Spleen (tissue), 11 donors: ENCODE measurements around the gene ZCCHC7. TPM values are rescaled to one million over a fixed set of nuclear protein-coding genes. Genes with fewer than 3 reads are reported as not detected.

Source experiments
- DNase-seq: peaks from one replicate; pipeline ENCODE4 v3.0.0-alpha.2; 2020
- H3K27ac ChIP-seq, 8 donors: fragments of 200-600 bp; sonication (generic) in 7 of 8; 1 replicate in 4 of 8; 2 replicates in 4 of 8; pipeline versions ENCODE4 v1.5.0 to v1.8.0; 2016 to 2021; ENCODE audit warnings: inconsistent platforms in 4 of 8, mild to moderate bottlenecking in 4 of 8, moderate library complexity in 1 of 8
- H3K27me3 ChIP-seq, 7 donors: fragments of 200-600 bp; sonication (generic) in 6 of 7; replicated peaks in 1 of 7; 1 replicate in 4 of 7; 2 replicates in 3 of 7; pipeline versions ENCODE4 v1.5.0 to v1.8.0; 2016 to 2021; ENCODE audit warnings: inconsistent platforms in 3 of 7, mild to moderate bottlenecking in 1 of 7
- H3K36me3 ChIP-seq, 6 donors: fragments of 200-600 bp; sonication (generic) in 5 of 6; 1 replicate in 4 of 6; 2 replicates in 2 of 6; pipeline versions ENCODE4 v1.5.0 to v1.8.0; 2016 to 2021; ENCODE audit warnings: inconsistent platforms in 2 of 6
- H3K4me1 ChIP-seq, 6 donors: fragments of 200-600 bp; sonication (generic) in 5 of 6; 1 replicate in 3 of 6; 2 replicates in 3 of 6; pipeline versions ENCODE4 v1.5.0 to v1.8.0; 2016 to 2021; ENCODE audit warnings: inconsistent platforms in 3 of 6
- H3K4me3 ChIP-seq, 8 donors: fragments of 200-600 bp; sonication (generic) in 7 of 8; 1 replicate in 4 of 8; 2 replicates in 4 of 8; pipeline versions ENCODE4 v1.5.0 to v1.8.0; 2016 to 2021; ENCODE audit warnings: inconsistent platforms in 4 of 8, mild to moderate bottlenecking in 4 of 8, moderate library complexity in 2 of 8
- H3K9me3 ChIP-seq, 8 donors: fragments of 200-600 bp; sonication (generic) in 7 of 8; 1 replicate in 4 of 8; 2 replicates in 4 of 8; pipeline versions ENCODE4 v1.5.0 to v1.8.0; 2016 to 2021; ENCODE audit warnings: inconsistent platforms in 4 of 8
- POLR2A ChIP-seq, 3 donors: fragments of 450-650 bp; IDR thresholded peaks; one replicate each; pipeline ENCODE4 v1.5.1; 2017; ENCODE audit warnings: antibody characterized with exemption in 3 of 3, mild to moderate bottlenecking in 1 of 3
- POLR2AphosphoS5 ChIP-seq, 3 donors: sonication (generic); formaldehyde crosslinking; IDR thresholded peaks; one replicate each; pipeline ENCODE4 v1.5.1; 2017; ENCODE audit warnings: antibody characterized with exemption in 3 of 3
- WGBS, 5 donors: extraction: QIAGEN DNeasy Blood & Tissue Kit in 3 of 5; methylation state at CpG; one replicate each; pipeline versions ENCODE4 v1.1.5 to v1.1.7; 2013 to 2018; 5-methylcytosine and 5-hydroxymethylcytosine counted together
- intact Hi-C: fragments of 100-400 bp; cut with DNase I; formaldehyde crosslinking; loops from one replicate; pipeline ENCODE4 v1.15.0; 2023; ENCODE audit warnings: low total_unique reads
- polyA plus RNA-seq, 3 donors: library from polyadenylated mRNA; stranded (reverse); fragments of 200-250 nt; gene quantifications; one replicate each; pipeline ENCODE4 v1.2.1, GENCODE V29; 2013
- total RNA-seq, 7 donors: library from RNA; depleted of rRNA in 3 of 7; stranded (reverse); fragments of >200 nt in 3 of 7; fragmentation: NEBNext Ultra II Directional in 4 of 7; extraction: Animal tissue kit (Norgen Biotek cat#: 25700) in 4 of 7; gene quantifications; one replicate each; pipeline versions ENCODE4 v1.1.0 to v1.2.1, GENCODE V29; 2016 to 2021
- TF ChIP-seq, protein P1 (sequence below), 11 experiments: fragments of 200-600 bp in 7 of 11; fragments of 450-650 bp in 4 of 11; sonication (generic) in 4 of 11; IDR thresholded peaks in 8 of 11; conservative IDR thresholded peaks in 3 of 11; 1 replicate in 7 of 11; 2 replicates in 4 of 11; pipeline versions ENCODE4 v1.4.0 to v1.8.0; 2016 to 2021; ENCODE audit warnings: antibody characterized with exemption in 11 of 11, inconsistent platforms in 4 of 11, mild to moderate bottlenecking in 1 of 11
- donor health status: healthy with polysubstance abuse.
- donor health status: DM: no; HTN: no; CAD: no; lungs with moderate emphysema.
- donor health status: DM: no; HTN: no; CAD: no.
- donor health status: Bipolar disorder and iron deficiency.
- donor health status: healthy.
- donor health status: DM: no; HTN: no; CAD: no.
- donor health status: DM: yes; HTN: yes; CAD: no.

ZCCHC7 gene
- total and polyA plus RNA-seq, 10 donors: 17.0 to 50.6 (median 38.1) TPM

DNA sequence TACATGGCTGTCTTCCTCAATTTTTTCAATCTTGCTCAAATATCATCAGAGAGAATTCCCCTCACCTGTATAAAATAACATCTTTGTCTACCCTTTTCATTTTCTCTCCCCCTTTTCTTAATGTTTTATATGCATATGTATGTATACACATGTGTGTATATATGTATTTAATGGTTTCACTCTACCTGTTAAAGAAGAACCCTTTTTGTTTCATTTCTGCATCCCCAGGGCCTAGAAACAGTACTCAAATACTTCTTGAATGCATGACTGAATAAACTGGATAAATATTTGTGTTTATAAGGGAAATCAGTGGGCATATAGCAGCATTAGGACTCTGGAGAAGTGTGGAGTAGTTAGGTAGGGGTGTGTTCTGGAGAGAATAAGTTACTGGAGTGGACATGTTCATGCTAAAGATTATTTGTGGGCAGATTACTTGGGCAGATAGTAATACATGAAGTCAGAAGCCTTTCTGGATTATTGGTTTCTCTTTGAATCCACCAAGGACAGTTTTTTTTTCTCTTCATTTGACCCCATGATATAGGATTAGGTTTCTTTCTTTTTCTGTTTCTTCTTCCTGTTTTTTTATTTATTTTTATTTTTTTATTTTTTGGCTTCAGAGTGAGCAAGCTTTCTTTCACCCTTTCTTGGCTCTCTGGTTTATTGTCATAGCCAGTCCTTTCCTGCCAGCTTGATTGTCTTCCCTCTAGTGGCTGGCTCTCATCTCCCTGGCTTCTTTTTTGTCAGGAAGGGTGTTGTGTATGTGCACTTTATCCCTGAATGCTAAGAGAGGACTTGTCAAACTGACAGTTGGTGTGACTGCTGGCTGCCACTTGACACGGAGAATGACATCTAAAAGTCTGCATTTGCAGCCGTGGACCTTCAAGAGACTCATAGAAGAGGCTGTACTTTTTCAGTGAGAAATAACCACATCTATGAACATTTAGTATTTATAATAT, 89.3 kb downstream of the ZCCHC7 start:
- 29 to 44% (median 38%) methylated on average over 2 of the region's 2 CpGs for WGBS, 5 donors
- TF ChIP-seq, protein P1, sequence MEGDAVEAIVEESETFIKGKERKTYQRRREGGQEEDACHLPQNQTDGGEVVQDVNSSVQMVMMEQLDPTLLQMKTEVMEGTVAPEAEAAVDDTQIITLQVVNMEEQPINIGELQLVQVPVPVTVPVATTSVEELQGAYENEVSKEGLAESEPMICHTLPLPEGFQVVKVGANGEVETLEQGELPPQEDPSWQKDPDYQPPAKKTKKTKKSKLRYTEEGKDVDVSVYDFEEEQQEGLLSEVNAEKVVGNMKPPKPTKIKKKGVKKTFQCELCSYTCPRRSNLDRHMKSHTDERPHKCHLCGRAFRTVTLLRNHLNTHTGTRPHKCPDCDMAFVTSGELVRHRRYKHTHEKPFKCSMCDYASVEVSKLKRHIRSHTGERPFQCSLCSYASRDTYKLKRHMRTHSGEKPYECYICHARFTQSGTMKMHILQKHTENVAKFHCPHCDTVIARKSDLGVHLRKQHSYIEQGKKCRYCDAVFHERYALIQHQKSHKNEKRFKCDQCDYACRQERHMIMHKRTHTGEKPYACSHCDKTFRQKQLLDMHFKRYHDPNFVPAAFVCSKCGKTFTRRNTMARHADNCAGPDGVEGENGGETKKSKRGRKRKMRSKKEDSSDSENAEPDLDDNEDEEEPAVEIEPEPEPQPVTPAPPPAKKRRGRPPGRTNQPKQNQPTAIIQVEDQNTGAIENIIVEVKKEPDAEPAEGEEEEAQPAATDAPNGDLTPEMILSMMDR (IDR thresholded peaks at IDR 0.05 in 8 of 11, conservative IDR thresholded peaks at IDR 0.05 in 3 of 11): no peak
- TF ChIP-seq POLR2AphosphoS5 (IDR thresholded peaks at IDR 0.05) (no peak), POLR2A (IDR thresholded peaks at IDR 0.05) (no peak)
- Histone ChIP-seq H3K9me3 (peaks cover 0 to 2% (median 0%) of the 10 kb centered on the region in 8 donors), H3K4me1 (peaks cover 12 to 67% (median 35%) of the 10 kb centered on the region in 6 donors), H3K4me3 (no peak overlapping the region), H3K36me3 (peaks cover 0 to 30% (median 0%) of the 10 kb centered on the region in 6 donors), H3K27ac (peak overlapping the region in 6 of 8 donors; percentile 1 to 60 (median 36)), H3K27me3 (no peaks in the 10 kb centered on the region)
- intact Hi-C loops: no loop called here
- DNase-seq: no peak

- TF ChIP-seq POLR2A (IDR thresholded peaks at IDR 0.05) (no peak), POLR2AphosphoS5 (IDR thresholded peaks at IDR 0.05) (no peak)
- TF ChIP-seq, protein P1 (IDR thresholded peaks at IDR 0.05 in 8 of 11, conservative IDR thresholded peaks at IDR 0.05 in 3 of 11): no peak
- DNase-seq: no peak
- Histone ChIP-seq H3K36me3 (peaks cover 0 to 22% (median 2%) of the 10 kb centered on the region in 6 donors), H3K27ac (peak overlapping the region in 3 of 8 donors; percentile 7 to 60 (median 58)), H3K9me3 (no peaks in the 10 kb centered on the region), H3K4me3 (no peak overlapping the region), H3K4me1 (peaks cover 12 to 77% (median 35%) of the 10 kb centered on the region in 6 donors), H3K27me3 (no peaks in the 10 kb centered on the region)
- intact Hi-C loops: no loop called here
- 80 to 87% (median 83%) methylated on average over 3 of the region's 3 CpGs for WGBS, 5 donors
Measured at GRCh38 chr9:37210737-37211523, 90.6 kb downstream of the ZCCHC7 start.

DNA sequence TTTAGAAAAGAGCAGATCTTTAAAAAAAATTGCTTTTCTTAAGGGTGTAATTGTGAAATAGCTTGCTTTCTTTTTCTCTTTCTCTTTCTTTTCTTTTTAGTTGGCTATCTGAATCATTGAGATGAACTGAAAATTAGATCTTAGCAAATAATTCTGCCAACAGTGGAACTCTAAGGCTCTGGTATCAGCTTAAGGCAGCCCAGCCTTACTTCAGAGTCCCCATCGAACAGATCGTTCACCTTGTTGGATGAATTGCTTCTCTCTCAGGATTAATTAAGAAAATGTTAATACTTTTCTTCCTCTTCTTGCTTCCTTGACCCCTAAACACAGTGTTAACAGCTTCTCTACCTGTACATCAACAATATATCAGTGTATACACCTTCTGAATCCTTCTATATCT, 92.1 kb downstream of the ZCCHC7 start:
- H3K27me3 ChIP-seq: no peaks in the 10 kb centered on the region
- H3K4me1 ChIP-seq: peaks cover 12 to 79% (median 35%) of the 10 kb centered on the region in 6 donors
- no peak overlapping the region for H3K4me3 ChIP-seq
- peaks cover 0 to 10% (median 2%) of the 10 kb centered on the region in 6 donors for H3K36me3 ChIP-seq
- 69 to 87% (median 84%) methylated on average over 2 of the region's 2 CpGs for WGBS, 5 donors
- peak overlapping the region in 3 of 8 donors; percentile 3 to 34 (median 22) for H3K27ac ChIP-seq
- TF ChIP-seq POLR2A (IDR thresholded peaks at IDR 0.05) (no peak), POLR2AphosphoS5 (IDR thresholded peaks at IDR 0.05) (no peak)
- TF ChIP-seq, protein P1 (IDR thresholded peaks at IDR 0.05 in 8 of 11, conservative IDR thresholded peaks at IDR 0.05 in 3 of 11): no peak
- intact Hi-C loops: no loop called here
- no peaks in the 10 kb centered on the region for H3K9me3 ChIP-seq
- no peak for DNase-seq
